ENCODE data around the gene CELA3A.

- TF ChIP-seq FOXM1 (IDR thresholded peaks at IDR 0.05; ENCODE audit: borderline replicate concordance), result no peak
- TF ChIP-seq BHLHE40 (IDR thresholded peaks at IDR 0.05; ENCODE audit: borderline replicate concordance), result no peak
- TF ChIP-seq ELF4 (IDR thresholded peaks at IDR 0.05), result peak; percentile 38; the same call in 1 of the 2 replicates
- TF ChIP-seq PKNOX1 (IDR thresholded peaks at IDR 0.05), result 0 out of 2 replicates have a peak, but pooled peaks have one; percentile 21
- no peak for TF ChIP-seq FOXA1 (IDR thresholded peaks at IDR 0.05)
- no peak for TF ChIP-seq FOXK2 (IDR thresholded peaks at IDR 0.05)
- TF ChIP-seq SUZ12 (IDR thresholded peaks at IDR 0.05), result no peak
Measured at GRCh38 chr1:22052115-22053016, 50.9 kb downstream of the CELA3A start, which contains the start of gene CDC42.
